NK-92 (cell line): Measurements from ENCODE around the gene TSPAN1.

Experiments
- DNase-seq: peaks from one replicate; lab custom pipeline; 2025; ENCODE audit not compliant: unreplicated experiment; lab: John Stamatoyannopoulos, UW

The TSPAN1 gene

DNA sequence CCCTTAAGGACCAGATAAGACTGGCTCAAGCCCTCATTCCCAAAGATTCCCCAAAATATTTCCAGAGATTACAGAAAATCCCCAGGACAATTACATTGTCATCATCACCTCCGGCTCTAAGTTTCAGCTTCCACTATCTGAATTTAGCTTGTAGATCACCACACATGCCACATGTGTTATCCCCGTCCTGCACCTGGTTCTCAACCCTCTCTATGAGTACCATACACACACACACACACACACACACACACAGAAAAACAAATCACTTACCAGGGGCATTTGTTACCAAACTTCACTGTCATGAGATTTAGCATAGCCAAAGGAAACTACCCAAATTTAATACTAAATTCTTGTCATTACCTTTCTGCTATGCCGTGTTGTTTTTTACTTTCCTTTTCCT lies 15.4 kb upstream of the TSPAN1 start:
- no peak for DNase-seq

- DNase-seq: no peak
These were observed 14.7 kb upstream of the TSPAN1 start for GRCh38 chr1:46160212-46160611.

GRCh38 chr1:46166521-46167462 lies 8.1 kb upstream of the TSPAN1 start:
- DNase-seq: no peak

DNA sequence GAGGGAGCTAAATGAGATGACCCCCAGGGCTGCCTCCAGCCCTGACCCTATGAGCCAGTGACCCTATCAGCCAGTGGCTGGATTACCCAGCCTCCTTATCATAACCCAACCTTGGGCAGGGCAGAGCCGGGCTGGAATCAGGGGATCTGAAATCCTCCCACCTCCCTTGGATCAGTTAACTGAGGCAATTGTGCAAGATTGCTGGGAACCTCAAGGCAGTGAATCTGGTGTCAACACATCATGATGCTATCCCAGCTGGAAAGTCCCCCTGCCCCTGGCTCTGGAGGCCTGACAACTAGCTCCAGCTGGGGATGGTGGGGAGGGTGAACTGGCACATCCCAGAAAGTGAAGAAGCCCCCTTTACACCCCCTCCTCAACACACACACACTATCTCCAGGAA lies 6.4 kb upstream of the TSPAN1 start:
- DNase-seq: no peak

DNA sequence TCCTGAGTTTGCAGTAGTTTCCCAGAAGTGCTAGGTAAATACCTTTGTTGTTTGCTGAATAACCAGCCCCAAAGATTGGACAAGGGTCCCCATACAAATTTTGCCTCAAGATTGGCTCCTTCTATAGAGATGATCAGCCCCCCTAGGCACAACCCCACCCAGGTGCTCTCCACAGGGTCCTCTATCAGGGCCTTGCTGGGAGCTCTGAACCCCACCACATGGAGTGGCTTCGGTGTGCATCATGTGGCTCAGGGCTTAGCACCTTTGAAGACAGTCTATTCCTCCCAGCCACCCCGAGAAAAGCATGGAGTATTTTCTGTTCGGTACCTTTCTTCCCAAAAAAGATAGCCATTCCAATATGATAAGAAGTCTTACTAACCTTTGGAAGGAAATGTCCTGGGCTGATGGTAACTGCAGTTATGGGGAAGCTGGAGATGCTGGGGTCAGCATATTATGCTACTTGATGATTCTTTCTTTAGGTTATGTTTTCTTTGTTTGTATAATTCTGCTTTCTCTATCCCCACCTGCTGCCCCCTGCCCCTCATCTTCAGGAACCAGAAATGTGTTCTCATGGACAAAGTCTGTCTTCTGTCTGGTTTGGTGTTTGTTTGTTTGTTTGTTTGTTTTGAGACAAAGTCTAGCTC lies 5.0 kb upstream of the TSPAN1 start:
- DNase-seq: no peak

- DNase-seq: no peak
These were observed 3.5 kb upstream of the TSPAN1 start for GRCh38 chr1:46171351-46171750.

- DNase-seq: no peak
These were observed 3.0 kb upstream of the TSPAN1 start for GRCh38 chr1:46171871-46172270.

- no peak for DNase-seq
These were observed 2.6 kb upstream of the TSPAN1 start for GRCh38 chr1:46172321-46172720.

DNA sequence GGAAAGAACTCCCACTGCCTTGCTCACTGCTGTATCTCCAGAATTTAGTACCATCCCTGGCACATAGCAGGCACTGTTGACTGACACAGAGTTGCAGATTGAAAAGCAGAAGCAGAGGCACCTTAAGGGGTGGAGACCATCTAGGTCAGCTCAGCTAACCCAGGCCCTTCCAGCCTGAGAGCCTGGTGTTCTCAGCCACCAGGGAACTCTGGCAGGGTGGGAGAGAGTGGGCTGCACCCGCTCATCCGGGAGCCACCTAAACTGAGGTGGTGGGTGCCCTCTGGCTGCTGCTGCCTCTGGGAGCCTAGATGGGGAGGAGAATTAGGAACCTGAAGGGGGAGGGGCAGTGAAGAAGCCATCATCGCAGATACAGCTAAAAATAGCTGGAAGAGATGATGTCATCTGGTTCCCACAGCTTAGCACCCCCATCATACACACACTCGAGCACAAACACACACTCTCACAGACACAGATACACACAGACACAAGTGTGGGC lies 1.5 kb upstream of the TSPAN1 start:
- no peak for DNase-seq

GRCh38 chr1:46175243-46175642 lies 356 bp downstream of the TSPAN1 start:
- DNase-seq: no peak

DNA sequence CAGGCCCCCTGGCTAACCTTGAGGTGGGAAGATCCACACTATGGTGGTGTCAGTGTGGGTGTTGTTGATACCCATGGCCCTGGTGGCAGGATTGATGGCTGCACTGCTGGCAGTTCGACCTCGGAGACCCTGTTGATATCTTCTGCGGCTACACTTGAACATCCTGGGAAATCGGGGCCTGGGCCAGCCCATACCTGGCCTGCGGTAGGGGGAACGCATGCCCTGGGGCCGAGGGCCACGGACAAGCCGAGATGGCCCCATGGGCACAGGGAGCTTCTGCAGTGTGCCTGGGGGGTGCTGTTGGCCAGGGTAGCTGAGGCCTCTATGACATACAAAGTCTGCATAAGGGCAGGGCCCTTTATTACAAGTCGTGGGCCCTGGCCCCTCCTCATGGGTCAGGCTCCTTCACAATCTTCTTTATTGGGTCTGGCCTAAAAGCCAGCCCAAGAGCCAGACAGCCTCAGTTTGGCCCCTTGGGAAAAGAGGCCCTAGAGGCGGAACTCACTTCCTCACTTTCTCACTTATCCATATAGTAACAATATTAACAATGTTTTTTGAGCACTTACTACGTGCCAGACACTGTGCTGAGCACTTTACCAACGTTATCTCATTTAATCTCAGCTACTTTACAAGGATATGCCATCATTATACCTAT lies 1.5 kb downstream of the TSPAN1 start, which contains the start of gene P3R3URF:
Gene P3R3URF, minus strand, starts transcription at position 278 of the 655 bp plus-strand sequence. Its CDS starts 17 bp downstream, at position 261.
- DNase-seq: no peak

DNA sequence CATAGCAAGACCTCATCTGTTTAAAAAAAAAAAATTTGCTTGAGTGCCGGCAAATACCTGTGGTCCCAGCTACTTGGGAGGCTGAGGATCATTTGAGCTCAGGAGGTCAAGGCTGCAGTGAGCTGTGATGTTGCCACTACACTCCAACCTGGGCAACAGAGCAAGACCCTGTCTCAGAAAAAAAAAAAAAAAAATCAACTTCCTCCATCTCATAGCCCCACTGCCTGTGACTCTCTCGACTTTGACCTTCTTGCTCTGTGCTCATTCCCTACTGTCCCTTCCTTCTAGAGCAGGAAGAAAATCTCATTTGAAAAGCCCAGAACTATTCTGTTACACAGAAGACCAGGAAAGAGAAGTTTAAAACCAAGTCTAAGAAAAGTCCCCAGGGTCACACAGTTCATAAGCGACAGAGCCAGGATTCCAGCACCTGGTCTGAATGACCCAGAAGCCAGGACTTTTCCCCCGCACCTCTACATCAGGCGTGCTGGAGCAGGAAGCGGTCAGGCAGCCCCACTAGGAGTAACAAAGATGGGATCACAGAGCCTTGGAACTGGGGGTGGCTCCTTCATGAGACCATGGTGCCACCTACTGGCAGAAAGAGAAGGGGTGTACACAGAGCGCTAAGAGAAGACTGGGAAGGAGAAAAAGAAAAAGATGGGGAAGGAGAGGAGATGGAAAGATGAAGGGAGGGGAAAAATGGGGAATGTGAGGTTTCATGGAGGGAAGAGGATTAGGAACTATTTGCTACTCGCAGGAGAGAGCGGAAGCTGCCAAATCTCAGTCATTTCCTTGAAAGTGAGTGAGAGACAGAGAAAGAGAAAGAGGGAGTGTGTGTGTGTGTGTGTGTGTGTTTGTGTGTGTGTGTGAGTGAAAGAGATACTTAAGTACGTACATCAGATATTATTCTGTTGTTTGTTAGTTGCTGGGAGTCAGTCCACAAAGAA lies 4.5 kb downstream of the TSPAN1 start:
- no peak for DNase-seq

DNA sequence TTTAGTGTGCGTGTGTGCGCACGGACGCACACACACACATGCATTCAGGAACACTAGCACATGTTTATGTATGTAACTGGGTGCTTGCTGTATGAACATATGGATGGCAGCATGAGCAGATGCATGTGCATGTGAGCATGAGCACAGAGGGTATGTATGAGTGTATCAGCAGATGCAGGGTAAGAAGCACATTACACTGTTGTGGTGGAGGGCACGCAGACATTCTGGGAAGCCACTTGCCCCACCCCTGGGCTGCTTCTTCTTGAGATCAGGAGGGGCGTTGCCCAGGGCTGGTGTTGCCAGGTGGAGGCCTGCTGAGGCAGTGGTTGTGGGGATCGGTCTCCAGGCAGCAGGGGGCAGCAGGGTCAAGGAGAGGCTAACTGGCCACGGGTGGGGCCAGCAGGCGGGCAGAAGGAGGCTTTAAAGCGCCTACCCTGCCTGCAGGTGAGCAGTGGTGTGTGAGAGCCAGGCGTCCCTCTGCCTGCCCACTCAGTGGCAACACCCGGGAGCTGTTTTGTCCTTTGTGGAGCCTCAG lies 5.3 kb downstream of the TSPAN1 start:
- DNase-seq: no peak

GRCh38 chr1:46181343-46182260 lies 6.7 kb downstream of the TSPAN1 start:
- DNase-seq: no peak

- DNase-seq: no peak
These were observed 8.4 kb downstream of the TSPAN1 start for GRCh38 chr1:46183079-46183847.

DNA sequence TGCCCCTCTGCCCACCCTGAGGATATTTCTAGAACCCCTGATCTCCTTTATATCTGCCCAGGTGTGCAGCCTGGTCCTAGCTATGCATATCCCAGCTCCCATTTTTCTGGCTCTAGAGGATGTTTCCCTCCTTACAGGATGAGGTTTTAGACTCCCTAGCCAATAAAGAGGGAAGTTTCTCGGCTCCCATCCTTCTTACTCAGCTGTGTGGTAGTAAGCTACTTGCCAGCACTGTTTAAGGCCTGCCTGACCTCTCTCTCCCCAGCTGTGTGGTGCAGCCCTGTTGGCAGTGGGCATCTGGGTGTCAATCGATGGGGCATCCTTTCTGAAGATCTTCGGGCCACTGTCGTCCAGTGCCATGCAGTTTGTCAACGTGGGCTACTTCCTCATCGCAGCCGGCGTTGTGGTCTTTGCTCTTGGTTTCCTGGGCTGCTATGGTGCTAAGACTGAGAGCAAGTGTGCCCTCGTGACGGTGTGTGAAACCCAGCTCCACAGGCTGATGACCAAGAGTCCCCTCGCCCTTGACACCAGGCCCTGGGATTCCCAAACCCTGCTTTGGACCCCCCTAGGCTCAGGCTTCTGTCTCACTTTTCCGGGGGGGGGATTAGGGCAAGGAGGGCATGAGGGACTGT lies 9.2 kb downstream of the TSPAN1 start:
- DNase-seq: no peak

- DNase-seq: no peak
These were observed 10.2 kb downstream of the TSPAN1 start for GRCh38 chr1:46184920-46185658.
